ENCODE measurements around the gene HBG2. TPM values are rescaled to one million over a fixed set of nuclear protein-coding genes. Genes with fewer than 3 reads are reported as not detected.
A peak's percentile ranks its signal among the peaks of the same experiment; 100 is the strongest.
"Not testable (repeated sequence)": the region's sequence is repeated elsewhere in the genome, so short reads cannot be mapped to it uniquely, and the experiment has no call there.

Gene HBG2
- total RNA-seq, 8 experiments from 2014 or later: not detected

GRCh38 chr11:5277807-5278382 lies 23.3 kb upstream of the HBG2 start:
- peaks cover 0 to 5% of the 10 kb centered on the region in 2 donors for H3K4me1 ChIP-seq (replicated peaks in 1 of 2)
- H3K27ac ChIP-seq: no peak overlapping the region
- in situ Hi-C loops (cut with MboI; ENCODE audit: low pct_unique_long_range_greater_than_20kb in 2 of 9, low sequenced_read_pairs in 9 of 9, unreplicated experiment in 9 of 9): no loop called here
- H3K4me3 ChIP-seq: no peak overlapping the region
- no peak for ATAC-seq (replicated peaks in 6 of 8)
- WGBS, 10 experiments: 40 to 100% (median 86%) methylated on average over 1 of the region's 1 CpG; no CpG with 5 or more reads in 7 of the 10 experiments

- no peak overlapping the region for H3K27ac ChIP-seq
- no peak for ATAC-seq (replicated peaks in 6 of 8)
- 67 to 100% (median 83%) methylated on average over 1 to 2 of the region's 2 CpGs for WGBS, 10 experiments
- H3K4me1 ChIP-seq (replicated peaks in 1 of 2): peaks cover 0 to 5% of the 10 kb centered on the region in 2 donors
- H3K4me3 ChIP-seq: no peak overlapping the region
- in situ Hi-C loops (cut with MboI; ENCODE audit: low pct_unique_long_range_greater_than_20kb in 2 of 9, low sequenced_read_pairs in 9 of 9, unreplicated experiment in 9 of 9): no loop called here
Observed at GRCh38 chr11:5276697-5277096, 22.1 kb upstream of the HBG2 start.

GRCh38 chr11:5275369-5276110 lies 21.0 kb upstream of the HBG2 start:
- Histone ChIP-seq H3K4me1 (replicated peaks in 1 of 2) (no peaks in the 10 kb centered on the region), H3K4me3 (no peak overlapping the region), H3K27ac (no peak overlapping the region)
- WGBS, 10 experiments: 51 to 100% (median 75%) methylated on average over 1 to 5 of the region's 6 CpGs
- ATAC-seq (replicated peaks in 6 of 8): no peak
- in situ Hi-C loops (cut with MboI; ENCODE audit: low pct_unique_long_range_greater_than_20kb in 2 of 9, low sequenced_read_pairs in 9 of 9, unreplicated experiment in 9 of 9): no loop called here

GRCh38 chr11:5274395-5274794 lies 19.8 kb upstream of the HBG2 start:
- ATAC-seq (replicated peaks in 6 of 8): no peak
- in situ Hi-C loops (cut with MboI; ENCODE audit: low pct_unique_long_range_greater_than_20kb in 2 of 9, low sequenced_read_pairs in 9 of 9, unreplicated experiment in 9 of 9): no loop called here
- H3K27ac ChIP-seq: no peak overlapping the region
- H3K4me3 ChIP-seq: no peak overlapping the region
- no peaks in the 10 kb centered on the region for H3K4me1 ChIP-seq (replicated peaks in 1 of 2)
- 61 to 100% (median 79%) methylated on average over 1 to 5 of the region's 5 CpGs; no CpG with 5 or more reads in 1 of the 10 experiments for WGBS, 10 experiments

GRCh38 chr11:5272395-5273017 lies 17.9 kb upstream of the HBG2 start:
- H3K4me3 ChIP-seq: no peak overlapping the region
- ATAC-seq (replicated peaks in 6 of 8): no peak
- in situ Hi-C loops (cut with MboI; ENCODE audit: low pct_unique_long_range_greater_than_20kb in 2 of 9, low sequenced_read_pairs in 9 of 9, unreplicated experiment in 9 of 9): no loop called here
- H3K27ac ChIP-seq: no peak overlapping the region
- WGBS, 10 experiments: 33 to 100% (median 70%) methylated on average over 2 to 4 of the region's 4 CpGs; no CpG with 5 or more reads in 2 of the 10 experiments
- H3K4me1 ChIP-seq (replicated peaks in 1 of 2): no peaks in the 10 kb centered on the region

DNA sequence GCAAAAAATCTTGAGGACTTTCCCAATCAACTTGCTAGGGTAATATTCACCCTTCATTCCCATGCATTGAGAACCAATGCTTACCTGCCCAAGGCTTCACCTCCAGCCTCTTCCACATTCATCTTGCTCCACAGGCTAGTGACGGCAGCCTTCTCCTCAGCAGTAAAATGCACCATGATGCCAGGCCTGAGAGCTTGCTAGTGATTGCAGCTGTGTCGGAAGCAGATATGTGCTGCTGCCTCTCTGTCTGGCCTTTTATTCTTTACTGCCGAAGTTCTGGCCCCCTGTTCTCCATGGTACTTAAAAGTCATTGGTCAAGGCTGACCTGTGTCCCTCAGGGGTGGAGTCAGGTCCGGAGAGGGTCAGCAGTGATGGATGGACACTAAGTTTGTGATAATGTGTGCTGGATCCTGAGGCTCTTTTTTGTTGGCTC lies 15.2 kb upstream of the HBG2 start, which contains the start of gene HBE1:
Gene HBE1 (minus strand): TSS at position 231 of the 433 bp plus-strand sequence. CDS start 55 bp downstream, at position 176.
- WGBS, 10 experiments: 0 to 82% (median 58%) methylated on average over 1 to 4 of the region's 4 CpGs
- Histone ChIP-seq H3K4me1 (replicated peaks in 1 of 2) (no peaks in the 10 kb centered on the region), H3K27ac (no peak within 1 kb of the TSS), H3K4me3 (no peak within 1 kb of the TSS)
- no peak for ATAC-seq (replicated peaks in 6 of 8)
- in situ Hi-C loops (cut with MboI; ENCODE audit: low pct_unique_long_range_greater_than_20kb in 2 of 9, low sequenced_read_pairs in 9 of 9, unreplicated experiment in 9 of 9): no loop called here

- Histone ChIP-seq H3K4me3 (no peak overlapping the region), H3K4me1 (replicated peaks in 1 of 2) (no peaks in the 10 kb centered on the region), H3K27ac (no peak overlapping the region)
- in situ Hi-C loops (cut with MboI; ENCODE audit: low pct_unique_long_range_greater_than_20kb in 2 of 9, low sequenced_read_pairs in 9 of 9, unreplicated experiment in 9 of 9): no loop called here
- 57 to 100% (median 80%) methylated on average over 1 to 2 of the region's 2 CpGs; no CpG with 5 or more reads in 1 of the 10 experiments for WGBS, 10 experiments
- ATAC-seq (replicated peaks in 6 of 8): no peak
Observed at GRCh38 chr11:5267033-5267563, 12.5 kb upstream of the HBG2 start.

DNA sequence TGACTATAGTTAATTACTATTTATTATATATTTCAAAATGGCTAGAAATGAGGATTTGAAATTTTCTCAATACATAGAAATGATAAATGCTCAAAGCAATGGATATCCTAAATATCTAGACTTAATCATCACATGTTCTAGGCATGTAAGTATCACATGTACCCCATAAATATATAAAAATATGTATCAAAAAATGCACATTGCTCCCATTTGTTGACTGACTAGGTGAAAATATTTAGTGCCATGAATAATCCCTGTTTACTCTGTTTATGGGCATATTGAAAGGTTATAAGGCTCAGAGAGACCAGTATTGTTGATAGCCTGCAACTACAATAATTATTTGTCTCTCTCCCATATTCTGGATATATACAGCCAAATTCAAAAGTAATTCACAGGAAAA lies 12.0 kb upstream of the HBG2 start:
- ATAC-seq (replicated peaks in 6 of 8): no peak
- no peaks in the 10 kb centered on the region for H3K4me1 ChIP-seq (replicated peaks in 1 of 2)
- in situ Hi-C loops (cut with MboI; ENCODE audit: low pct_unique_long_range_greater_than_20kb in 2 of 9, low sequenced_read_pairs in 9 of 9, unreplicated experiment in 9 of 9): no loop called here
- no peak overlapping the region for H3K4me3 ChIP-seq
- no peak overlapping the region for H3K27ac ChIP-seq

GRCh38 chr11:5265832-5266231 lies 11.3 kb upstream of the HBG2 start:
- Histone ChIP-seq H3K4me1 (replicated peaks in 1 of 2) (no peaks in the 10 kb centered on the region), H3K27ac (no peak overlapping the region), H3K4me3 (no peak overlapping the region)
- in situ Hi-C loops (cut with MboI; ENCODE audit: low pct_unique_long_range_greater_than_20kb in 2 of 9, low sequenced_read_pairs in 9 of 9, unreplicated experiment in 9 of 9): no loop called here
- ATAC-seq (replicated peaks in 6 of 8): no peak
- 0 to 44% (median 31%) methylated on average over 1 to 2 of the region's 2 CpGs; no CpG with 5 or more reads in 1 of the 10 experiments for WGBS, 10 experiments

DNA sequence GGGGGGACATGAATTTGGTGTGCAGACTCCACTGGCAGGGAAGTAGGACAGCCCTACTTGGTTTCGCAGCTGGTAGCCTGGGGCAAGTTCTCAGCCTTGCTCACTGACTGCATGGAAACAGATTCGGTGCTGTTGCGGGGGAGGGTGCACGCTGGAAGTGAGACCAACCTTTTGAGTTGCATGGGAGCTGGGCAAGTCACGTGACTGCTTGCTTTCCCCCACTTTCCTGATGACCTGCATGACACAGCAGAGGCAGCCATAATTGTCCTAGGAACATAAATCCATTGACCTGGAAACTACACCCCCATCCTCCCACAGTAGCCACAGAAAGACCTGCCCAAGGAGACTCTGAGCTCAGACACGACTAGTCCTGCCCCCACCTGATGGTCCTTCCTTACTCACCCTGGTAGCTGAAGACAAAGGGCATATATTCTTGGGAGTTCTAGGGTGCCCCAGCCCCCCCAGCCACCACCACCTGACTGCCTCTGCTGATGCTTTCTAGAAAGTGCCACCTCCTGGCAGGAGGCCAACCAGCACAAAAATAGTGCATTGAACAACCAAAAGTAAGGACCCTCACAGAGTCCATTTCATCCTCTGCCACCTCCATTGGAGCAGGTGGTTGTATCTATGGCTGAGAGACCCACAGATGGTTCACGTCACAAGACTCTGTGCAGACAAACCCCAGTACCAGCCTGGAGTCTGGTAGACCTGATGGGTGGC lies 4.1 kb upstream of the HBG2 start:
- WGBS, 10 experiments: 0 to 100% (median 59%) methylated on average over 1 to 6 of the region's 7 CpGs; no CpG with 5 or more reads in 2 of the 10 experiments
- in situ Hi-C loops (cut with MboI; ENCODE audit: low pct_unique_long_range_greater_than_20kb in 2 of 9, low sequenced_read_pairs in 9 of 9, unreplicated experiment in 9 of 9): no loop called here
- ATAC-seq (replicated peaks in 6 of 8): peak in 2 of 8 experiments; percentile 32 to 54
- Histone ChIP-seq H3K4me1 (replicated peaks in 1 of 2) (no peaks in the 10 kb centered on the region), H3K27ac (no peak overlapping the region), H3K4me3 (no peak overlapping the region)

DNA sequence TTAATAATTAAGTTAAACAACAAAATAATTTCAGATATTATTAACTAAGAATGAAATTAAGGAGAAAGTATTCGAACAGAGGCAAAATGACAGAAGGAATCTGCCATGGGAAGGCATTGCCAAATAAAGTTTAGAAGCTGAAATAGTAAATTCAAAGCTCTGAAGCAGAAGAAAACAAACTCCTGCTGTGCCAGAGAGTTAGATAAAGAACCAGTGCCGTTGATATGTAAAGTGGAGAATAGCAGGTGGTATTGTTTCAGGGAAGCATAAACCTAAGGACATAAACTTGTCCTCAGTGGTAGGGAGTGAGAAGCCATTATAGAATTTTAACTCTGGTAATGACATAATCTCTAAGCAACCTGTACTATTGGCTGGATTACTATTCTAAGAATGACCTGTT lies 2.7 kb upstream of the HBG2 start:
- in situ Hi-C loops (cut with MboI; ENCODE audit: low pct_unique_long_range_greater_than_20kb in 2 of 9, low sequenced_read_pairs in 9 of 9, unreplicated experiment in 9 of 9): no loop called here
- no peaks in the 10 kb centered on the region for H3K4me1 ChIP-seq (replicated peaks in 1 of 2)
- H3K4me3 ChIP-seq: no peak overlapping the region
- no peak overlapping the region for H3K27ac ChIP-seq
- ATAC-seq (replicated peaks in 6 of 8): no peak
- 0 to 37% (median 8%) methylated on average over 1 to 2 of the region's 2 CpGs for WGBS, 10 experiments

DNA sequence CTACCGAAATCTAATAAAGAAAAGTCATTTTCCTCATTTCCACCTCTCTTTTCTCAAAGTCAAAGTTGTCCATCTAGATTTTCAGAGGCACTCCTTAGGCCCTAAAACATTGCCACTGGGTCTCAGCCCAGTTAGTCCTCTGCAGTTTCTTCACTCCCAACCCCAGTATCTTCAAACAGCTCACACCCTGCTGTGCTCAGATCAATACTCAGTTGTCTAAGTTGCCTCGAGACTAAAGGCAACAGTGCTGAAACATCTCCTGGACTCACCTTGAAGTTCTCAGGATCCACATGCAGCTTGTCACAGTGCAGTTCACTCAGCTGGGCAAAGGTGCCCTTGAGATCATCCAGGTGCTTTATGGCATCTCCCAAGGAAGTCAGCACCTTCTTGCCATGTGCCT lies 558 bp downstream of the HBG2 start:
- H3K4me1 ChIP-seq (replicated peaks in 1 of 2); H3K27ac ChIP-seq; H3K4me3 ChIP-seq; ATAC-seq (replicated peaks in 6 of 8); in situ Hi-C loops (cut with MboI; ENCODE audit: low pct_unique_long_range_greater_than_20kb in 2 of 9, low sequenced_read_pairs in 9 of 9, unreplicated experiment in 9 of 9): not testable (repeated sequence)
- WGBS, 10 experiments: 17 to 75% (median 61%) methylated on average over 1 to 2 of the region's 2 CpGs; no CpG with 5 or more reads in 6 of the 10 experiments

DNA sequence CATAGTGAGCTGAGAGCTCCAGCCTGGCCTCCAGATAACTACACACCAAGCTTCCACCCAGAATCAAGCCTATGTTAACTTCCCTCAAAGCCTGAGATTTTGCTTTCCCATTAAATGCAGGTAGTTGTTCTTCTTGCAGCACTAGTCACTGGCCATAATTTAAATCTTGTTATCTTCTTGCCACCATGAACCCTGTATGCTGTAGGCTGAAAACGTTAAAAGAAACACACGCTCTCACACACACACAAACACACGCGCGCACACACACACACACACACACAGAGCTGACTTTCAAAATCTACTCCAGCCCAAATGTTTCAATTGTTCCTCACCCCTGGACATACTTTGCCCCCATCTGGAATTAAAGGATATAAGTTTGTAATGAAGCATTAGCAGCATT lies 1.1 kb downstream of the HBG2 start:
- in situ Hi-C loops (cut with MboI; ENCODE audit: low pct_unique_long_range_greater_than_20kb in 2 of 9, low sequenced_read_pairs in 9 of 9, unreplicated experiment in 9 of 9); H3K4me3 ChIP-seq; ATAC-seq (replicated peaks in 6 of 8); H3K27ac ChIP-seq; H3K4me1 ChIP-seq (replicated peaks in 1 of 2): not testable (repeated sequence)
- WGBS, 10 experiments: no CpG with 5 or more reads among the region's 5 CpGs
